Trophoblast cell (in vitro differentiated cells and primary cell): ENCODE results near the gene TRPV6.
A peak's percentile ranks its signal among the peaks of the same experiment; 100 is the strongest.

ENCODE experiments used
- DNase-seq, 2 donors: peaks; one replicate each; pipeline ENCODE4 v3.0.0-alpha.2; 2016
- H2AFZ ChIP-seq: 2 replicates; pipeline ENCODE4 v1.6.1; 2013; ENCODE audit warnings: low read length, moderate library complexity, mild to moderate bottlenecking; ENCODE audit not compliant: insufficient read depth, poor library complexity
- H2AK5ac ChIP-seq: 2 replicates; pipeline ENCODE4 v1.6.1; 2013; ENCODE audit warnings: mild to moderate bottlenecking, low read length
- H2BK120ac ChIP-seq: 2 replicates; pipeline ENCODE4 v1.6.1; 2013; ENCODE audit warnings: low read length, mild to moderate bottlenecking, moderate library complexity; ENCODE audit not compliant: insufficient read depth, poor library complexity
- H2BK12ac ChIP-seq: 2 replicates; pipeline ENCODE4 v1.6.1; 2013; ENCODE audit warnings: mild to moderate bottlenecking, low read length, moderate library complexity
- H2BK5ac ChIP-seq: 2 replicates; pipeline ENCODE4 v1.6.1; 2013; ENCODE audit warnings: low read length, low read depth, moderate library complexity, mild to moderate bottlenecking; ENCODE audit not compliant: poor library complexity
- H3K14ac ChIP-seq: 2 replicates; pipeline ENCODE4 v1.6.1; 2013; ENCODE audit warnings: mild to moderate bottlenecking, low read length
- H3K18ac ChIP-seq: 2 replicates; pipeline ENCODE4 v1.6.1; 2013; ENCODE audit warnings: mild to moderate bottlenecking, low read length
- H3K23ac ChIP-seq: 2 replicates; pipeline ENCODE4 v1.6.1; 2013; ENCODE audit warnings: low read length
- H3K27ac ChIP-seq: 2 replicates; pipeline ENCODE4 v1.5.1; 2013; ENCODE audit warnings: low read depth, mild to moderate bottlenecking, inconsistent platforms, low read length, moderate library complexity
- H3K27me3 ChIP-seq: 2 replicates; pipeline ENCODE4 v1.6.1; 2013; ENCODE audit warnings: inconsistent platforms, mild to moderate bottlenecking, low read length, moderate library complexity; ENCODE audit not compliant: insufficient read depth
- H3K36me3 ChIP-seq, 2 experiments: 1 replicate in 1 of 2; 2 replicates in 1 of 2; pipeline ENCODE4 v1.6.1; 2013; ENCODE audit warnings: low read length in 2 of 2, mild to moderate bottlenecking in 2 of 2, moderate library complexity in 1 of 2; ENCODE audit not compliant: insufficient read depth in 2 of 2, control insufficient read depth in 1 of 2
- H3K4ac ChIP-seq: 2 replicates; pipeline ENCODE4 v1.6.1; 2013; ENCODE audit warnings: low read depth, mild to moderate bottlenecking, low read length, moderate library complexity
- H3K4me1 ChIP-seq, 2 experiments: 1 replicate in 1 of 2; 2 replicates in 1 of 2; pipeline ENCODE4 v1.6.1; 2013; ENCODE audit warnings: low read length in 2 of 2, mild to moderate bottlenecking in 2 of 2, moderate library complexity in 1 of 2; ENCODE audit not compliant: insufficient read depth in 2 of 2, control insufficient read depth in 1 of 2
- H3K4me2 ChIP-seq: 2 replicates; pipeline ENCODE4 v1.6.1; 2013; ENCODE audit warnings: inconsistent platforms, mild to moderate bottlenecking, low read length, moderate library complexity
- H3K4me3 ChIP-seq: 2 replicates; pipeline ENCODE4 v1.5.1; 2013; ENCODE audit warnings: mild to moderate bottlenecking, low read depth, low read length, inconsistent platforms
- H3K79me1 ChIP-seq: one replicate; pipeline ENCODE4 v1.6.1; 2013; ENCODE audit warnings: low read length
- H3K79me2 ChIP-seq: 2 replicates; pipeline ENCODE4 v1.6.1; 2013; ENCODE audit warnings: low read length, mild to moderate bottlenecking; ENCODE audit not compliant: control insufficient read depth, insufficient read depth, poor library complexity
- H3K9ac ChIP-seq: 2 replicates; pipeline ENCODE4 v1.6.1; 2013; ENCODE audit warnings: mild to moderate bottlenecking, low read length
- H3K9me3 ChIP-seq: 2 replicates; pipeline ENCODE4 v1.6.1; 2013; ENCODE audit warnings: low read depth, mild to moderate bottlenecking, control low read depth, inconsistent platforms, low read length; ENCODE audit not compliant: insufficient read depth
- H4K12ac ChIP-seq: 2 replicates; pipeline ENCODE4 v1.6.1; 2013; ENCODE audit warnings: low read depth, mild to moderate bottlenecking, low read length, moderate library complexity
- H4K8ac ChIP-seq: 2 replicates; pipeline ENCODE4 v1.6.1; 2013; ENCODE audit warnings: low read depth, mild to moderate bottlenecking, low read length, moderate library complexity
- H4K91ac ChIP-seq: one replicate; pipeline ENCODE4 v1.6.1; 2013; ENCODE audit warnings: low read depth, mild to moderate bottlenecking, low read length, moderate library complexity
- WGBS: extraction: QIAGEN DNeasy Blood & Tissue Kit; methylation state at CpG from one replicate; pipeline ENCODE4 v1.1.7; 2013; ENCODE audit warnings: missing lambda C conversion rate; ENCODE audit not compliant: insufficient read length, insufficient coverage; ENCODE audit errors: extremely low coverage; 5-methylcytosine and 5-hydroxymethylcytosine counted together

TRPV6 gene

GRCh38 chr7:142854372-142855113 lies 31.0 kb downstream of the TRPV6 start, which contains the start of gene EPHB6:
Gene EPHB6, plus strand, starts transcription at chr7:142855076. Its CDS starts 8,152 bp downstream, at chr7:142863228.
- WGBS, result no CpG with 5 or more reads among the region's 70 CpGs

GRCh38 chr7:142853739-142854371 lies 31.7 kb downstream of the TRPV6 start:
- H3K27ac ChIP-seq, result peak overlapping the region; percentile 3
- peak overlapping the region; percentile 72 for H2AFZ ChIP-seq
- peaks cover 4 to 23% of the 10 kb centered on the region in 2 experiments for H3K4me1 ChIP-seq
- WGBS, result no CpG with 5 or more reads among the region's 23 CpGs
- H3K4me3 ChIP-seq, result peak overlapping the region; percentile 78
- H3K9ac ChIP-seq, result peak overlapping the region; percentile 32
- peak overlapping the region; percentile 87 for H3K18ac ChIP-seq
- H3K4ac ChIP-seq, result peak overlapping the region; percentile 26
- H3K4me2 ChIP-seq, result peak overlapping the region; percentile 87
- H3K36me3 ChIP-seq, result no peaks in the 10 kb centered on the region
- H3K14ac ChIP-seq, result peak overlapping the region; percentile 72
- H4K8ac ChIP-seq, result peak overlapping the region; percentile 81
- peaks cover 7% of the 10 kb centered on the region for H3K79me2 ChIP-seq
- H2BK12ac ChIP-seq, result peak overlapping the region; percentile 42
- H3K27me3 ChIP-seq, result no peaks in the 10 kb centered on the region
- H2BK5ac ChIP-seq, result peak overlapping the region; percentile 50
- peak; percentile 37 to 60 for DNase-seq
- peaks cover 2% of the 10 kb centered on the region for H3K9me3 ChIP-seq
- H4K12ac ChIP-seq, result no peak overlapping the region
- no peak overlapping the region for H3K23ac ChIP-seq
- peaks cover 10% of the 10 kb centered on the region for H3K79me1 ChIP-seq
- peak overlapping the region; percentile 77 for H2BK120ac ChIP-seq
- peak overlapping the region; percentile 85 for H4K91ac ChIP-seq
- H2AK5ac ChIP-seq, result no peak overlapping the region

More at GRCh38 chr7:142854372-142855113, 31.0 kb downstream of the TRPV6 start, which contains the start of gene EPHB6:
- peaks cover 7% of the 10 kb centered on the region for H3K79me2 ChIP-seq
- H3K4me1 ChIP-seq, result peaks cover 4 to 23% of the 10 kb centered on the region in 2 experiments
- H3K18ac ChIP-seq, result peak within 1 kb of the TSS; percentile 87
- H2BK120ac ChIP-seq, result peak within 1 kb of the TSS; percentile 84
- peak within 1 kb of the TSS; percentile 52 for H4K12ac ChIP-seq
- H3K9ac ChIP-seq, result peak within 1 kb of the TSS; percentile 87
- H3K79me1 ChIP-seq, result peaks cover 10% of the 10 kb centered on the region
- no peaks in the 10 kb centered on the region for H3K27me3 ChIP-seq
- peak within 1 kb of the TSS; percentile 72 for H2AFZ ChIP-seq
- H4K91ac ChIP-seq, result peak within 1 kb of the TSS; percentile 85
- peaks cover 2% of the 10 kb centered on the region for H3K9me3 ChIP-seq
- H3K23ac ChIP-seq, result no peak within 1 kb of the TSS
- H2AK5ac ChIP-seq, result no peak within 1 kb of the TSS
- peak within 1 kb of the TSS; percentile 72 for H3K14ac ChIP-seq
- peak within 1 kb of the TSS; percentile 50 for H2BK5ac ChIP-seq
- peak; percentile 32 to 54 for DNase-seq
- no peaks in the 10 kb centered on the region for H3K36me3 ChIP-seq
- peak within 1 kb of the TSS; percentile 81 for H4K8ac ChIP-seq
- peak within 1 kb of the TSS; percentile 42 for H2BK12ac ChIP-seq
- H3K4ac ChIP-seq, result peak within 1 kb of the TSS; percentile 39
- peak within 1 kb of the TSS; percentile 78 for H3K4me3 ChIP-seq
- peak within 1 kb of the TSS; percentile 37 for H3K27ac ChIP-seq
- H3K4me2 ChIP-seq, result peak within 1 kb of the TSS; percentile 87

GRCh38 chr7:142851919-142852318 lies 33.6 kb downstream of the TRPV6 start:
- Histone ChIP-seq H3K4ac (no peak overlapping the region), H3K79me1 (peaks cover 10% of the 10 kb centered on the region), H3K9me3 (peaks cover 2% of the 10 kb centered on the region), H3K18ac (no peak overlapping the region), H2AK5ac (no peak overlapping the region), H3K79me2 (peaks cover 7% of the 10 kb centered on the region), H3K4me3 (no peak overlapping the region), H2BK120ac (no peak overlapping the region), H4K8ac (no peak overlapping the region), H2AFZ (no peak overlapping the region), H2BK12ac (no peak overlapping the region), H4K91ac (no peak overlapping the region), H3K36me3 (no peaks in the 10 kb centered on the region), H3K23ac (no peak overlapping the region), H3K9ac (no peak overlapping the region), H3K4me2 (no peak overlapping the region), H3K14ac (no peak overlapping the region), H3K4me1 (peaks cover 1 to 17% of the 10 kb centered on the region in 2 experiments), H3K27me3 (no peaks in the 10 kb centered on the region), H3K27ac (no peak overlapping the region), H2BK5ac (no peak overlapping the region), H4K12ac (no peak overlapping the region)
- no peak for DNase-seq

- H3K18ac ChIP-seq, result no peak overlapping the region
- no peak overlapping the region for H3K9ac ChIP-seq
- H3K27ac ChIP-seq, result no peak overlapping the region
- no peak overlapping the region for H4K8ac ChIP-seq
- no peaks in the 10 kb centered on the region for H3K36me3 ChIP-seq
- H2BK5ac ChIP-seq, result no peak overlapping the region
- H2BK120ac ChIP-seq, result no peak overlapping the region
- H2BK12ac ChIP-seq, result no peak overlapping the region
- WGBS, result no CpG with 5 or more reads among the region's 4 CpGs
- peaks cover 2% of the 10 kb centered on the region for H3K9me3 ChIP-seq
- no peak overlapping the region for H3K4me3 ChIP-seq
- no peak overlapping the region for H2AFZ ChIP-seq
- peaks cover 10% of the 10 kb centered on the region for H3K79me1 ChIP-seq
- no peak overlapping the region for H3K4ac ChIP-seq
- H4K91ac ChIP-seq, result no peak overlapping the region
- no peak overlapping the region for H3K14ac ChIP-seq
- no peak overlapping the region for H2AK5ac ChIP-seq
- no peaks in the 10 kb centered on the region for H3K27me3 ChIP-seq
- no peak for DNase-seq
- H3K4me2 ChIP-seq, result no peak overlapping the region
- H3K4me1 ChIP-seq, result peaks cover 0 to 11% of the 10 kb centered on the region in 2 experiments
- H4K12ac ChIP-seq, result no peak overlapping the region
- H3K79me2 ChIP-seq, result peaks cover 7% of the 10 kb centered on the region
- no peak overlapping the region for H3K23ac ChIP-seq
These were observed 34.3 kb downstream of the TRPV6 start for GRCh38 chr7:142851269-142851668.
